HCT116 (cell line): ENCODE measurements around the gene MYO10.

Experiments
- ATF3 ChIP-seq: IDR thresholded peaks from 2 replicates; pipeline ENCODE4 v1.6.1; 2012
- CEBPB ChIP-seq: IDR thresholded peaks from 2 replicates; pipeline ENCODE4 v1.6.1; 2012; ENCODE audit warnings: low read depth
- CTCF ChIP-seq, 3 experiments: fragments of 200-600 bp in 1 of 3; sonication (generic) in 1 of 3; IDR thresholded peaks in 2 of 3; conservative IDR thresholded peaks in 1 of 3; 2 replicates each; pipeline ENCODE4 v1.5.1; 2012 to 2017; ENCODE audit warnings: low read depth in 2 of 3, low read length in 2 of 3, antibody characterized with exemption in 1 of 3, borderline replicate concordance in 1 of 3, control low read depth in 1 of 3, mild to moderate bottlenecking in 1 of 3, mixed read lengths in 1 of 3, mixed run types in 1 of 3, moderate library complexity in 1 of 3; ENCODE audit not compliant: insufficient read depth in 1 of 3
- EGR1 ChIP-seq: IDR thresholded peaks from 2 replicates; pipeline ENCODE4 v1.6.1; 2012; ENCODE audit warnings: low read depth
- EZH2phosphoT487 ChIP-seq: fragments of 200-600 bp; IDR thresholded peaks from 2 replicates; pipeline ENCODE4 v1.6.1; 2018; ENCODE audit warnings: antibody characterized with exemption, borderline replicate concordance
- JUND ChIP-seq: IDR thresholded peaks from 2 replicates; pipeline ENCODE4 v1.6.1; 2012
- POLR2A ChIP-seq: IDR thresholded peaks from 2 replicates; pipeline ENCODE4 v1.7.0; 2011; ENCODE audit warnings: borderline replicate concordance; ENCODE audit not compliant: insufficient read depth, insufficient read length; ENCODE audit errors: extremely low read depth
- POLR2AphosphoS5 ChIP-seq: IDR thresholded peaks from 2 replicates; pipeline ENCODE4 v1.6.1; 2011; ENCODE audit warnings: mild to moderate bottlenecking, low read depth, low read length, moderate library complexity
- REST ChIP-seq: IDR thresholded peaks from 2 replicates; pipeline ENCODE4 v1.6.1; 2012; ENCODE audit warnings: low read depth
- ZFX ChIP-seq: fragments of 450-650 bp; IDR thresholded peaks from 2 replicates; pipeline ENCODE4 v1.6.1; 2017

- TF ChIP-seq CEBPB (no peak), CTCF (IDR thresholded peaks at IDR 0.05 in 2 of 3, conservative IDR thresholded peaks at IDR 0.05 in 1 of 3; ENCODE audit: borderline replicate concordance in 1 of 3, insufficient read depth in 1 of 3, low read depth in 2 of 3, low read length in 2 of 3) (no peak), POLR2AphosphoS5 (no peak), ZFX (no peak), EZH2phosphoT487 (no peak), REST (no peak), JUND (no peak), POLR2A (no peak), EGR1 (no peak), ATF3 (no peak)
These were observed 51.5 kb downstream of the MYO10 start for GRCh38 chr5:16884595-16884994.
